Skin of body (tissue), 2 donors: ENCODE measurements around the gene CLEC18B. TPM values are rescaled to one million over a fixed set of nuclear protein-coding genes. Genes with fewer than 3 reads are reported as not detected.
A peak's percentile ranks its signal among the peaks of the same experiment; 100 is the strongest.
"Not testable (repeated sequence)": the region's sequence is repeated elsewhere in the genome, so short reads cannot be mapped to it uniquely, and the experiment has no call there.

Source experiments
- DNase-seq: peaks from one replicate; lab custom pipeline; 2025; lab: John Stamatoyannopoulos, UW
- total RNA-seq: library from RNA; depleted of rRNA; stranded (reverse); fragments of >200 nt; gene quantifications from one replicate; pipeline ENCODE4 v1.2.3, GENCODE V29; 2014

CLEC18B gene
- total RNA-seq, 1 donor from 2014 or later = 0.59 TPM

- not testable (repeated sequence) for DNase-seq
These were observed 13.9 kb downstream of the CLEC18B start for GRCh38 chr16:74407362-74407705.

- DNase-seq = not testable (repeated sequence)
These were observed 14.5 kb downstream of the CLEC18B start for GRCh38 chr16:74406600-74407361.

- not testable (repeated sequence) for DNase-seq
These were observed 16.9 kb downstream of the CLEC18B start for GRCh38 chr16:74404148-74404933.

- not testable (repeated sequence) for DNase-seq
These were observed 21.0 kb downstream of the CLEC18B start for GRCh38 chr16:74400238-74400637.

GRCh38 chr16:74398212-74398895, 22.9 kb downstream of the CLEC18B start:
- DNase-seq = not testable (repeated sequence)

- DNase-seq = not testable (repeated sequence)
These were observed 24.7 kb downstream of the CLEC18B start for GRCh38 chr16:74396521-74397017.

GRCh38 chr16:74394604-74395003, 26.7 kb downstream of the CLEC18B start:
- not testable (repeated sequence) for DNase-seq

- DNase-seq = not testable (repeated sequence)
These were observed 27.1 kb downstream of the CLEC18B start for GRCh38 chr16:74394131-74394530.

- DNase-seq = not testable (repeated sequence)
These were observed 29.7 kb downstream of the CLEC18B start for GRCh38 chr16:74391454-74392050.

GRCh38 chr16:74382339-74383034, 38.8 kb downstream of the CLEC18B start:
- not testable (repeated sequence) for DNase-seq

- DNase-seq = not testable (repeated sequence)
These were observed 47.5 kb downstream of the CLEC18B start for GRCh38 chr16:74373847-74374184.

- no peak for DNase-seq
These were observed 48.1 kb downstream of the CLEC18B start for GRCh38 chr16:74372953-74373846.

GRCh38 chr16:74372369-74372768, 48.9 kb downstream of the CLEC18B start:
- no peak for DNase-seq

GRCh38 chr16:74370338-74371135, 50.7 kb downstream of the CLEC18B start:
- DNase-seq = not testable (repeated sequence)

- DNase-seq = peak; percentile 90
These were observed 53.0 kb downstream of the CLEC18B start for GRCh38 chr16:74368002-74368911.

GRCh38 chr16:74367469-74368001, 53.7 kb downstream of the CLEC18B start:
- DNase-seq = not testable (repeated sequence)
